ENCODE results near the gene GPC6. TPM values are rescaled to one million over a fixed set of nuclear protein-coding genes. Genes with fewer than 3 reads are reported as not detected.

Gene GPC6
- total and polyA plus RNA-seq, 2 donors (not counting 3 experiments of a cell fraction or from before 2014, with no cell fraction given) = 0.01 TPM; not detected in 1

DNA sequence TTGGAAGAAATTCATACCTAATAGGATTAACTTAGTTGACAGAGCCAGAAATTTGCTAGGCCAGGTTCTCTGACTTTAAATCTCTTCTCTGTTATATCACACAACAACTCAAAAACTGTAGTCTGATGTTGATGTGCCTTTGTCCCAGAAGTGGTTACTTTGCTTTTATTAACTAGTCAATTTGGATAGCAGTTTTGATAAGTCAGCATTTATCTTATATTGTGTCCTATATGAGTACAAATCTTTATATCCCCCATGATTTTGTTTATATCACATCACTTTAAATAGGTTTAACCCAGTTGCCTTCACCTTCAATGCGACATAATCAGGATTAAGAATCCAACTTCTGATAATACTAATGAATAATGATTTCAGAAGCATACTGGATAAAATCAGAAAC, 459.3 kb downstream of the GPC6 start:
- no peak overlapping the region for H3K4me3 ChIP-seq (replicated peaks in 1 of 3; ENCODE audit: insufficient read depth in 1 of 3, low read depth in 1 of 3, low read length in 3 of 3)
- intact Hi-C loops (cut with micrococcal nuclease) = no loop called here
- no peak overlapping the region for H2AFZ ChIP-seq (ENCODE audit: low read depth, low read length)
- DNase-seq (ENCODE audit: low read depth, low spot score) = no peak
- dilution Hi-C loops (cut with MboI; ENCODE audit: extremely low pct_ligation_motif_present, low sequenced_read_pairs) = no loop called here
- no peak overlapping the region for H3K27ac ChIP-seq (ENCODE audit: insufficient read depth, low read depth, low read length)
- TF ChIP-seq JUN (IDR thresholded peaks at IDR 0.05; ENCODE audit: borderline replicate concordance, insufficient read depth, insufficient read length, low read depth) (no peak), POLR2AphosphoS5 (IDR thresholded peaks at IDR 0.05; ENCODE audit: insufficient read depth, low read depth, low read length) (no peak), FOS (IDR thresholded peaks at IDR 0.05; ENCODE audit: borderline replicate concordance, insufficient read depth, low read length) (no peak), MYC (IDR thresholded peaks at IDR 0.05; ENCODE audit: low read depth, low read length) (no peak), EZH2 (IDR thresholded peaks at IDR 0.05; ENCODE audit: borderline replicate concordance, low read depth, low read length, severe bottlenecking) (no peak), GATA2 (IDR thresholded peaks at IDR 0.05; ENCODE audit: insufficient read depth, insufficient read length, low read depth, low read length) (no peak), POLR2A (IDR thresholded peaks at IDR 0.05; ENCODE audit: low read depth, low read length) (no peak)
- TF ChIP-seq, protein P1, sequence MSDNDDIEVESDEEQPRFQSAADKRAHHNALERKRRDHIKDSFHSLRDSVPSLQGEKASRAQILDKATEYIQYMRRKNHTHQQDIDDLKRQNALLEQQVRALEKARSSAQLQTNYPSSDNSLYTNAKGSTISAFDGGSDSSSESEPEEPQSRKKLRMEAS (IDR thresholded peaks at IDR 0.05; ENCODE audit: insufficient read depth, insufficient read length) = no peak
- TF ChIP-seq, protein P2, sequence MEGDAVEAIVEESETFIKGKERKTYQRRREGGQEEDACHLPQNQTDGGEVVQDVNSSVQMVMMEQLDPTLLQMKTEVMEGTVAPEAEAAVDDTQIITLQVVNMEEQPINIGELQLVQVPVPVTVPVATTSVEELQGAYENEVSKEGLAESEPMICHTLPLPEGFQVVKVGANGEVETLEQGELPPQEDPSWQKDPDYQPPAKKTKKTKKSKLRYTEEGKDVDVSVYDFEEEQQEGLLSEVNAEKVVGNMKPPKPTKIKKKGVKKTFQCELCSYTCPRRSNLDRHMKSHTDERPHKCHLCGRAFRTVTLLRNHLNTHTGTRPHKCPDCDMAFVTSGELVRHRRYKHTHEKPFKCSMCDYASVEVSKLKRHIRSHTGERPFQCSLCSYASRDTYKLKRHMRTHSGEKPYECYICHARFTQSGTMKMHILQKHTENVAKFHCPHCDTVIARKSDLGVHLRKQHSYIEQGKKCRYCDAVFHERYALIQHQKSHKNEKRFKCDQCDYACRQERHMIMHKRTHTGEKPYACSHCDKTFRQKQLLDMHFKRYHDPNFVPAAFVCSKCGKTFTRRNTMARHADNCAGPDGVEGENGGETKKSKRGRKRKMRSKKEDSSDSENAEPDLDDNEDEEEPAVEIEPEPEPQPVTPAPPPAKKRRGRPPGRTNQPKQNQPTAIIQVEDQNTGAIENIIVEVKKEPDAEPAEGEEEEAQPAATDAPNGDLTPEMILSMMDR (IDR thresholded peaks at IDR 0.05; ENCODE audit: extremely low read depth in 1 of 2, insufficient read depth in 1 of 2, low read depth in 1 of 2, low read length in 2 of 2) = no peak
- H4K20me1 ChIP-seq (replicated peaks; ENCODE audit: control insufficient read depth, extremely low read depth, insufficient read depth, low read length) = no peaks in the 10 kb centered on the region
- POLR2A ChIA-PET = no interaction called here
- no peak overlapping the region for H3K9ac ChIP-seq (replicated peaks; ENCODE audit: extremely low read depth, insufficient read depth, low read length)
- H3K79me2 ChIP-seq (ENCODE audit: control insufficient read depth, insufficient read depth, low read length) = no peaks in the 10 kb centered on the region
- BruUV-seq (replicated peaks) = no TSS peak
- no peak for FAIRE-seq
- no peaks in the 10 kb centered on the region for H3K36me3 ChIP-seq (ENCODE audit: control insufficient read depth in 2 of 2, extremely low read depth in 1 of 2, insufficient read depth in 2 of 2, low read length in 2 of 2)
- H3K4me1 ChIP-seq (ENCODE audit: control insufficient read depth, extremely low read depth, insufficient read depth, low read length) = no peaks in the 10 kb centered on the region
- CTCF ChIA-PET = no interaction called here
- peaks cover 4% of the 10 kb centered on the region for H3K9me3 ChIP-seq (replicated peaks; ENCODE audit: control insufficient read depth, insufficient read depth, low read length)
- no peak overlapping the region for H3K4me2 ChIP-seq (ENCODE audit: insufficient read depth, low read length)
- H3K27me3 ChIP-seq (ENCODE audit: control insufficient read depth in 2 of 2, insufficient read depth in 2 of 2, low read length in 2 of 2) = no peaks in the 10 kb centered on the region
- no peaks in the 10 kb centered on the region for H3K9me1 ChIP-seq (replicated peaks; ENCODE audit: control insufficient read depth, extremely low read depth, insufficient read depth, low read length)

Measured in endothelial cell of umbilical vein (primary cell).